ENCODE measurements around the gene SLC9C1. TPM values are rescaled to one million over a fixed set of nuclear protein-coding genes. Genes with fewer than 3 reads are reported as not detected.

The SLC9C1 gene
- total and polyA plus RNA-seq, 9 of the 15 experiments (the other 6 are each of a cell fraction or from before 2014, with no cell fraction given), result not detected

GRCh38 chr3:112137781-112138180 is 156.2 kb downstream of the SLC9C1 start:
- FAIRE-seq, result no peak
- WGBS (ENCODE audit: insufficient coverage, low coverage, missing lambda C conversion rate), result 0% methylated on average over 4 of the region's 4 CpGs
- TF ChIP-seq CEBPZ (IDR thresholded peaks at IDR 0.05; ENCODE audit: borderline replicate concordance, low read depth, low read length) (no peak), NCOA6 (IDR thresholded peaks at IDR 0.05) (no peak), PTBP1 (IDR thresholded peaks at IDR 0.05; ENCODE audit: low read depth, low read length) (no peak), EHMT2 (IDR thresholded peaks at IDR 0.05) (no peak), KHSRP (IDR thresholded peaks at IDR 0.05) (no peak), RERE (CRISPR knock-in tag; IDR thresholded peaks at IDR 0.05; ENCODE audit: borderline replicate concordance) (no peak), CBX2 (IDR thresholded peaks at IDR 0.05; ENCODE audit: insufficient read depth, low read length, poor library complexity, severe bottlenecking) (no peak), ZNF431 (CRISPR knock-in tag; IDR thresholded peaks at IDR 0.05) (no peak), MYC (IDR thresholded peaks at IDR 0.05; ENCODE audit: low read depth, low read length) (no peak), MYC (CRISPR knock-in tag; IDR thresholded peaks at IDR 0.05; ENCODE audit: borderline replicate concordance, low read depth) (no peak), U2AF1 (optimal IDR thresholded peaks at IDR 0.05; ENCODE audit: low read depth, low read length) (no peak), SMARCA5 (IDR thresholded peaks at IDR 0.05) (no peak), SRSF9 (IDR thresholded peaks at IDR 0.05; ENCODE audit: borderline replicate concordance, low read depth, low read length) (no peak), MYNN (IDR thresholded peaks at IDR 0.05) (no peak), MYNN (CRISPR knock-in tag; IDR thresholded peaks at IDR 0.05) (no peak), POLR2A (conservative IDR thresholded peaks at IDR 0.05) (no peak), DNMT1 (IDR thresholded peaks at IDR 0.05) (no peak), ZNF41 (CRISPR knock-in tag; conservative IDR thresholded peaks at IDR 0.05) (no peak)

More at GRCh38 chr3:112137781-112138180, 156.2 kb downstream of the SLC9C1 start:
- no TSS peak for BruUV-seq (replicated peaks)
- H3K4me2 ChIP-seq (ENCODE audit: insufficient read depth, low read length), result no peak overlapping the region
- peaks cover 0 to 7% of the 10 kb centered on the region in 2 experiments; a peak in 1 of 5 replicates for H3K4me1 ChIP-seq (replicated peaks in 1 of 2; ENCODE audit: control insufficient read depth in 2 of 2, insufficient read depth in 2 of 2, low read length in 2 of 2)
- no peak overlapping the region for H3K9ac ChIP-seq (ENCODE audit: insufficient read depth in 1 of 2, low read depth in 2 of 2, low read length in 2 of 2)
- H3K27ac ChIP-seq (ENCODE audit: extremely low read depth, low read depth, low read length), result no peak overlapping the region
- in situ Hi-C loops (cut with MboI), result no loop called here
- H3K4me3 ChIP-seq, result no peak overlapping the region
- H2AFZ ChIP-seq (ENCODE audit: low read depth, low read length), result no peak overlapping the region
- no peak for ATAC-seq
- H3K79me2 ChIP-seq (ENCODE audit: control insufficient read depth, insufficient read depth, low read length), result no peaks in the 10 kb centered on the region
- H4K20me1 ChIP-seq (replicated peaks; ENCODE audit: control insufficient read depth, insufficient read depth, low read length), result no peaks in the 10 kb centered on the region
- intact Hi-C loops (cut with micrococcal nuclease), result loop anchor here (1.0 to 10.0 kb wide), 3 partner anchors 137 to 382 kb away; no protein-coding TSS in a partner anchor
- no peaks in the 10 kb centered on the region for H3K27me3 ChIP-seq (ENCODE audit: control insufficient read depth in 2 of 2, insufficient read depth in 2 of 2, low read length in 2 of 2)
- POLR2A ChIA-PET, result interaction anchor here (0.6 kb wide), 1 partner anchor 185 kb away, joined by 3 read pairs; no protein-coding TSS in a partner anchor
- H3K9me1 ChIP-seq (ENCODE audit: control insufficient read depth, insufficient read depth, low read length), result no peaks in the 10 kb centered on the region
- DNase-seq (ENCODE audit: extremely low read depth in 1 of 4, low spot score in 3 of 4), result no peak
- no peaks in the 10 kb centered on the region for H3K9me3 ChIP-seq (replicated peaks; ENCODE audit: control insufficient read depth, insufficient read depth, low read depth, low read length)
- H3K36me3 ChIP-seq (ENCODE audit: control insufficient read depth, insufficient read depth, low read length), result no peaks in the 10 kb centered on the region
- CTCF ChIA-PET (ENCODE audit: low intra/inter-chr PET ratio), result interaction anchor here (1.2 kb wide), 1 partner anchor 382 kb away, joined by 5 read pairs; no protein-coding TSS in a partner anchor
